NCI-H2196 (cell line): ENCODE results near the gene MINDY1.

Source experiments
- DNase-seq: peaks from one replicate; lab custom pipeline; 2025; ENCODE audit not compliant: unreplicated experiment; lab: John Stamatoyannopoulos, UW

Gene MINDY1

GRCh38 chr1:150994248-150994647 lies 12.5 kb downstream of the MINDY1 start:
- no peak for DNase-seq

GRCh38 chr1:150992626-150993025 lies 14.1 kb downstream of the MINDY1 start:
- no peak for DNase-seq

DNA sequence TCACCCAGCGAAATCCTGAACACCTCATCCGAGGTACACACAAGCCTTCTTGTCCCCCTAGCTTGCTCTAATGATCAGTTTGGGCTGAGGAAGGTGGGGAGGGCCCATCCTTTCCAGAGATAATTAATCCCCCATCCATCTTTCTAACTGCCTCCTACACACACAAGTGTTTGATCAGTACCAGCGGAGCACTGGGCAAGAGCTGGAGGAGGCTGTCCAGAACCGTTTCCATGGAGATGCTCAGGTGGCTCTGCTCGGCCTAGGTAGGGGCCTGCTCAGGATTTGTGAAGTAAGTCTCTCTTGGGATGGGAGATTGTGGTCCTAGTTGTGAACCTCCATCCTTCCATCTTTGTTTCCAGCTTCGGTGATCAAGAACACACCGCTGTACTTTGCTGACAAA lies 18.8 kb downstream of the MINDY1 start:
- DNase-seq = no peak

DNA sequence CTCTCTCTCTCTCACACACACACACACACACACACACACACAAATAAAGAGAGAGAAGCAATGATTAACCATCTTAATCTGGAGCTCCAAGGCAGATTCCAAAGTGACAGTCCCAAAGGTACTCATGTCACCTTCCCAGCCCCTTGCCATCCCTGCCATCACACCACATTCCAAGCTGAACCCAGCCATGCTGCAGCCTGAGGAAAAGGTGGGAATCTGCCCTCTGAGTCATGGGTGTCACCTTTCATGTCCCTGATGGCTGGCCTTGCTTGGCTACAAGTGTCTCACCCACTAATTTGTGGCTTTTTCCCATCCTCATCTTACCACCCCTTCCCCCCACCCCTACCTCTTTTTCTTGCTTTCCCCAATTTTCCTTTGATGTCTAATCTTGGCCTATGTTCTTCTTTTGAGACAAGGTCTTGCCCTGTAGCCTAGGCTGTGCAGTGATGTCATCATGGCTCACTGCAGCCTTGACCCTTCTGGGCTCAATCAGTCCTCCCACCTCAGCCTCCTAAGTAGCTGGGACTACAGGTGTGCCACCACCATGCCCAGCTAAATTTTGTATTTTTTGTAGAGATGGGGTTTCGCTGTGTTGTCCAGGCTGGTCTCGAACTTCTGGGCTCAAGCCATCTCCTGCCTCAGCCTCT lies 21.4 kb downstream of the MINDY1 start:
- no peak for DNase-seq

DNA sequence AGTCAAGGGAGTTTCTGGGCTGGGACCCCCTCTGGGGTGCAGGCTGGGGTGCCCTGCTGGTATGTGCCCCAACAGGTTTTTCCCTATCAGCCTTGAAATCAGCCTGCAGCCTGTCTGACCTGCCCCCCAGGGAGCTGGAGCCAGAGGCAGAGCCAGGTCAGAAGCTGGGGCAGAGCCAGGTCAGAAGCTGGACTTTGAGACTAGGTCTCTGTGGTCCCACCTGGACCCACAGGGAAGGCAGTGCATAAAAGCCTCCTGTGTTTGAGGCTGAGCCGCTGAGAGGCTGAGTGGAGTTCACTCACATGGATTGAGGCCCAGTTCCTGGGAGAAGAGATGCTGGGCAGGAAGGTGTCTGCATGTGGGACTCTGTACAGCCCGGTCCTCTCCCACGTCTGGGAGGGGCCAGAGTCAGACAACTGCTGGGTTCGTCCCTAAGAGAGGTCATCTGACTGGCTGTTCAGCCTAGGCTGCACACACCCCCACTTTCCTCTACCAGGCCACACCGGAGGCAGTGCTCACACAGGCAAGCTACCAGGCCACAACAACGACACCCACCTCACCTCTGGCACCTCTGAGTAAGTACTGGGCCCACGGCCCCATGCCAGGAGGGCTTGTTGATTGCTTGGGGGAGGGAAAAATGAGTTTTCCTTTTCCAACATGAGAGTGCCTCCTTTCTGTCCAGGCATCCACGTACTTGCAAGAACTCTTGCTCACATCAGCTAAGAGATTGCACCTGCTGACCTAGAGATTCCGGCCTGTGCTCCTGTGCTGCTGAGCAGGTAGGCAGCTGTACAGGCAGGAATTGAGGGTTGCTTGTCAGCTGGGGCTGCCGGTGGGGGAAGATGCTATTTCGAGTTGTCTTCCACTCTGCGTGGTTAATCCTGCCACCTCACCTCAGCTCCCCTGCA lies 24.6 kb downstream of the MINDY1 start, which contains the start of gene ANXA9:
ANXA9 (plus strand) TSS at position 488 of the 908 bp plus-strand sequence. CDS start 814 bp downstream, outside the sequence.
- DNase-seq = peak; percentile 54

DNA sequence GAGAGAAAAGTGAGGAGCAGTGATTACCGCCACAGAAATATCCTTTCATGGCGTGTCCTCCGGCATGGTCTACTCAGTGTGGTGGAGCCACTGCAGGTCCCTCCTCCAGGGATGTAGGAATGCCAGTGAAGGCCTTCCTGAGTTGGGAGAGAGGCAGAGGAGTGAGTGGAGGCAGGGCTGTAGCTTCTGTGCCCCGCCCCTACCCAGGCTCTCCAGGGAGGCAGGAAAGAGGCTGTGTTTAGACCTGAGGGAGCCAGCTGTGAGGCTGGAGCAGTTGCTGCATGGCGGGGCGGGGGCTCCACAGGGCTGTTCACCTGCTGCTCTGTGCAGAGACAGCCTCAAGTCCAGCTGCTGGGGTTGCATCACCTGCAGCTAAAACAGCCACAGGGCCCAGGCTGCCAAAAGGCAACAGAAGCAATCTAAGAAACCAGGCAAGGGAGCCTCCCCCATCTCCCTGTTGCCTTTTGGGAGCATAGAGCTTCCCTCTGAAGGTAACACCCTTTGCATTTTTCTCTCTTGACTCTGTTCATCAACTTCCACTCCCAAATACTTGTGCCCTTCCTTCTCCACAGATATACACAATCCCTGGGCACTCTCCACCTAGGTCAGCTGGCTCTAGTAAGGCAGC lies 25.4 kb downstream of the MINDY1 start:
- peak; percentile 81 for DNase-seq

DNA sequence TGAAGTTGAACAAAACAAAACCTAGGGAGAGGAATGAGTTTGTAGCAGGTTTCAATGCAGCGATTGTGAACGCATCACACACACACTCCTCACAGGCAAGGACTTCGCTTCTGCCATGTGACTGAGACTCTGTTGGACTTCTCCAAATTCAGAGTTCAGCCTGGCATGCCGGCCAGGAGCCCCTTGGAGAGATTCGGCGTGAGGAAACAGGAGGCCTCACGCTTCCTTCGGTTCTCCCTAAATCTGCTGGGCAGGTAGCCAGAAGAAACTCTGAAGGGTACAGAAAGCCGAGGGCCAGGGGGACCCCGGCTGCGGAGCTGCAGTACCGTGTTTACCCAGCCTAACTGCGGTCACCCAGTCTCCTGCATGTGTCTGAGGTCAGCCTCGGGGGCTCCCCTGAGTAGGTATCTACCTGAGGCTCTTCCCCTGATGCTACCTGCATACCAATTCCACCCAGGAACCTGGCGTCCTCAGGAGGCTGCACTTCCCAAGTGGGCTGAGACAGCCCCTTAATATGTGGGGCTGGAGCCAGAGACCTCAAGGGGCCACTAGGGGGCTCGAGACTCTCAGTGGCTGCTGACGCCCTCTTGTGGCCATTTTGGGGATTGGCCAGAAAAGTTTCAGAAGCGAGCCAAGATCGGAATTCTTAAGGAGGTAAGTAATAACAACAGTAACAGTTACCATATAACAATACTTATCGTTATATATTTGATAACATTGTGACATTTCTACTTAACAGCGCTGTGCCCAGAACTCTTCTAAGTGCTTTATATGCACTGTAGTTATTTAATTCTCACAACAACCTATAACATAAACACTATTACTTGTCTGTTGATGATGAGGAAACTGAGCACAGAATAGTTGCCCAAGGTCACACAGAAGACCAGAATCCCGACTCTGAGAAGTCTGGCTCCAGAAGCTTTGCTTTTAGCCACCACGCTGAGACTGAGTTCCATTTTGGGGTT lies 27.3 kb downstream of the MINDY1 start:
- DNase-seq = peak; percentile 88

DNA sequence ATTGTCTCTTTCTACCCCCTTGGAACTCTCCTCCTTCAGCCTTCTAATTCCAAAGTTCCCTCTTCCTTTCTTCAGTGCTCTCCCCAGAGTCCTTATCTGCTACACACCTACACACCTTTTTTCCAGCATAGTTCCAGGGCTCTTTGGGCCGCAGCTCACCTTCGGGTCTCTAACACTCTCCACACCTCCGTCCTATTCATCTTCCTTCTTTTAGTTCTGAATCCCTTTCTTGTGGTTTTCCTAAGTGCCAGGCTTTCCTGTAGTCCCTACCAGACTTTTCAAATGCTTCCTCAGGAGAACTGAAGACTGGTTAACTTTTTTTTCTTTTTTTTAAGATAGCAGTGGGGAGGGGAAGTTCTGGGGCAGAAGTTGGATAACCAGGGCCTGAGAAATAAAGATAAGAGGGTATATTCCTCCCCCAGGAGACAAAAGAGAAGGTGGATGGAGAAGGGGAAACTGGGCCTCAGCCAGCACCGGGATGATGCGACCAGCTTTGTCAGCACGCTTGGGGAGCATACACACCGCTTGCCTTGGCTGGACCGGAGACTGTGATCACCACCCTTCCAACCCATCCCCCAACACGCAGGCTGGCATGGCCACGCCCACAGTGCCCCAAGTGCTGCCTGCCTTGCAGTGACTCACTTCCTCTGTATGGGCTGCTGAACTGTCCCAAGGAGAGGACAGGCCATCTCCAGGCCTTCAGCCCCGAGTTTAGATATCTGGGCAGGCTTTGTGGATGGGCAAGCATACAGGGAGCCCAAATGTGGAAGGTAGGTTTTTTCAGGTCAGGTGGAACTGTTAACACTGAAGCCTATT lies 29.6 kb downstream of the MINDY1 start:
- DNase-seq = peak; percentile 48

- DNase-seq = no peak
Observed at GRCh38 chr1:150976401-150976821, 30.3 kb downstream of the MINDY1 start.

GRCh38 chr1:150974580-150975478 lies 31.9 kb downstream of the MINDY1 start, which contains the start of gene CERS2:
TSS of gene CERS2 (minus strand) at chr1:150974835. CDS start at chr1:150969090, 5,745 bp downstream.
- peak; percentile 76 for DNase-seq

DNA sequence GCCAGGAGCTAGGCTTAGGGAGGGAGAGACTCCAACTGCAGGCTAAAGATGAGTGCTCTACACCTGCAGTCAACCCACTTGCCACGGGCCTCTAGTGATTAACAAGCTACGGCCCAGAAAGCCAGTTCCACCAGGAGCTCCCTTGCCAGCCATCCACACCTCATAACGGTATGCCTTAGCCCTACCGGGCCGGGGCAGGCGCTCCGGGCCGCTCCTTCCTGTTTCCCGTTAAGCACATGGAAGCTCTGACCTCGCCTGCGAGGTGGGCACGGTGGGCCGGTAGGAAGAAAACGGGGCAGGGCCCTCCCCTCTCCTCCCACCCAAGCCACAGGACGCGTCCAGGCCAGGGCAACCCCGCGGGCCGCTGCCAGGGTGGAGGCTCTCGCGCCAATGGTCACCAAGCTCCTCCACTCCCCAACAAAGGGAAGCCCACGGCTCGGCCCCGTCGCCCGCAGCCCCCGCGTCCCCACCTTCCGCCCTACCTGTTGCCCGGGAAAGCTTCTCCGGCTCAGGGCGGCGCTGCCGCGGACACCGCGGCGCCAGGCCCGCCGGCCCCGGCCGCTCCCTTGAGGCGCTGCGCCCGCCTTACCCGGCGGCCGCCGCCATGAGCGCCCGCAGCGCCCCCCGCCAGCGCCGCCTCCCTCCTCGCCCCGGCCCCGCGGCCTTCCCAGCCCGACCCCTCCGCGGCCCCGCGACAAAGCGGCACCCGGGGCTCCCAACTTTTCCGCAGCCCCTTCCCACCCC lies 32.7 kb downstream of the MINDY1 start:
- DNase-seq = no peak

GRCh38 chr1:150973258-150973835 lies 33.4 kb downstream of the MINDY1 start:
- DNase-seq = no peak

DNA sequence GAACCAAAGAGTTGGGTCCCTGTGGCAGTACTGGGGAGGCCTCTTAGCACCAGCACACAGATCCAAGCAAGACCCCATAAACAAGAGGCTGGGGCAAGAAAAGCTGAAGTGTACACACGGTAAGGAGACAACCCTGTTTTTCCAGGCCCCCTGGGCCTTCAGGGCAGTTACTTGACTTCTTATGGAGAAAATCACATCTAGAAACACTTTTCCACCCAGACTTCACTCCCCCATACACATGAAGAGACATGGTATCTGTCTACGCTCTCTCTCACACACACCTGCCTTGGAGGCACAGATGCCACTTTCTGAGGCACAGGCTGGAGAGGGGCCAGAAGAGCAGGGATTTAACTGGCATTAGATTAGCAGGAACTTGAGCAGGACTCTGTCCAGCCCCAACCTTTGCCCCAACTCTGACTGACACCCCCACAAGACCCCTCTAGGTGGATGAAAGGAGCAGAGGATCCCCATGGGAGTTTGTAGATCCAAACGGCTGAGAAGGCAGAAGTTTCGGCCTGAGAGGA lies 34.2 kb downstream of the MINDY1 start:
- DNase-seq = no peak

DNA sequence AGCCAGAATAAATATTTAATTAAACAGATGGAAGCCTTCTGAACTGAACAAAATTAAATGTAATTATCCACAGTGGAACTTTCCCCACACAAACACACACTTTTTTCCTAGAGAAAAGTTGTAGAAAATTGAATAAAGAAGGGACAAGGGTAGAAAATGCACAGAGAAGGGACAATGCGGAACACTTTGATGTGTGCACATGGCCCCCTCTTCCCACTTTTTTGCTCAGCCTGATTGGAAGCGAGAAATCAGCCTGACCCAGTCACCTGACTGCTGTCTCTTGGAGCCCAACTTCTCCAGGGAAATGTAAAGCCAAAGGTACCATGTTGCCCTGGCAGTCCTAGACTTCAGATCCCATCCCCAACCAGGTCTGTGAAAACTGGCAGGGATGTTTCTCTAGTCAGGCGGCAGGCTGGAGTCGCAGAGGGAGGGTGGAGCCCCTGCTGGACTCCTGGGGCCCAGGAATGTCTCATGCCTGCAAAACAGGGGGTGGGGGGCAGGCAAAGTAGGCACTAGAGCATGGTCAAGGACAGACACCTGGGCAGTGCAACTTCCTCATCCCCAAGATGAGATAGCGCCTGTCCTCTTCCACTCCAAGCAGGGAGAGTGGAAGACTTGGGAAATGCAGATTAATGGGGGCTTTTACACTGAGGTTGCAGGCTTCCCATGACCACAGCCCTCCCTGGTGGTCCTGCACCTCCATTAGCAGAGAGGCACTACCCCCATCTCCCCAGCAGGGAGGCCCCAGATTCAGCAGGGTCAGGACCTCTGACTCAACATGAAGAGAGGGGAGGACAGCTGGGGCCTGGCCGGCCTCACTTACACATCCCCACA lies 34.9 kb downstream of the MINDY1 start:
- DNase-seq = no peak

GRCh38 chr1:150970808-150971582 lies 35.7 kb downstream of the MINDY1 start:
- no peak for DNase-seq

GRCh38 chr1:150969626-150970025 lies 37.1 kb downstream of the MINDY1 start:
- no peak for DNase-seq
